OCI-LY7 (cell line): ENCODE measurements around the gene ANKRD63. TPM values are rescaled to one million over a fixed set of nuclear protein-coding genes. Genes with fewer than 3 reads are reported as not detected.

ENCODE experiments used
- Bru-seq: library from RNA; stranded (reverse); fragments of 400-500 nt; gene quantifications from one replicate; lab custom pipeline; 2021; lab: Mats Ljungman, UMichigan
- BruChase-seq, 2 experiments: library from RNA; stranded (reverse); fragments of 400-500 nt; gene quantifications; one replicate each; lab custom pipeline; 2021; lab: Mats Ljungman, UMichigan
- BruUV-seq: library from RNA; stranded (reverse); fragments of 400-500 nt; replicated peaks from 2 replicates; lab custom pipeline; 2021; lab: Mats Ljungman, UMichigan
- CTCF ChIA-PET: fragments of 300-600 bp; sonication (Branson Sonifier 250); formaldehyde crosslinking; loops from one replicate; lab custom pipeline; 2022; ENCODE audit warnings: antibody characterized with exemption; ENCODE audit not compliant: unreplicated experiment; lab: Charles Lee
- POLR2A ChIA-PET: fragments of 300-600 bp; sonication (Branson Sonifier 250); formaldehyde crosslinking; loops from one replicate; lab custom pipeline; 2022; ENCODE audit warnings: antibody characterized with exemption; lab: Charles Lee
- DNase-seq: peaks from one replicate; pipeline ENCODE4 v3.0.0-alpha.2; 2015; ENCODE audit warnings: low spot score
- H2AFZ ChIP-seq: fragments of 200-600 bp; sonication (generic), shearing (Covaris generic); 2 replicates; pipeline ENCODE4 v1.6.1; 2014; ENCODE audit warnings: mild to moderate bottlenecking, antibody characterized with exemption, low read length, moderate library complexity
- H3K27ac ChIP-seq: fragments of 200-600 bp; sonication (generic); 2 replicates; pipeline ENCODE4 v1.5.1; 2014; ENCODE audit warnings: mixed run types, low read depth, mild to moderate bottlenecking, moderate library complexity, low read length, inconsistent platforms; ENCODE audit not compliant: poor library complexity, severe bottlenecking
- H3K36me3 ChIP-seq: fragments of 200-600 bp; sonication (generic); 2 replicates; pipeline ENCODE4 v1.6.1; 2014; ENCODE audit warnings: mild to moderate bottlenecking, antibody characterized with exemption, low read length, moderate library complexity, mixed read lengths; ENCODE audit not compliant: insufficient read depth
- H3K4me1 ChIP-seq: fragments of 200-600 bp; sonication (generic); 2 replicates; pipeline ENCODE4 v1.5.1; 2014; ENCODE audit warnings: mild to moderate bottlenecking, low read length; ENCODE audit not compliant: insufficient read depth, poor library complexity, severe bottlenecking
- H3K4me2 ChIP-seq: fragments of 200-600 bp; sonication (generic); 2 replicates; pipeline ENCODE4 v1.6.1; 2014; ENCODE audit warnings: mild to moderate bottlenecking, low read length
- H3K4me3 ChIP-seq: fragments of 200-600 bp; sonication (generic); 2 replicates; pipeline ENCODE4 v1.5.1; 2014; ENCODE audit warnings: mild to moderate bottlenecking, low read depth, low read length; ENCODE audit not compliant: poor library complexity, severe bottlenecking
- H3K79me2 ChIP-seq: fragments of 200-600 bp; sonication (generic); 2 replicates; pipeline ENCODE4 v1.6.1; 2016; ENCODE audit warnings: low read depth, mild to moderate bottlenecking, low read length, moderate library complexity, mixed read lengths; ENCODE audit not compliant: insufficient read depth
- H3K9me2 ChIP-seq: fragments of 200-600 bp; sonication (generic); 2 replicates; pipeline ENCODE4 v1.6.1; 2016; ENCODE audit warnings: mild to moderate bottlenecking, low read length, mixed read lengths; ENCODE audit not compliant: insufficient read depth
- H3K9me3 ChIP-seq: fragments of 200-600 bp; sonication (generic); 2 replicates; pipeline ENCODE4 v1.6.1; 2014; ENCODE audit warnings: mild to moderate bottlenecking, mixed run types, low read length, mixed read lengths
- H4K20me1 ChIP-seq: fragments of 200-600 bp; sonication (generic); 2 replicates; pipeline ENCODE4 v1.6.1; 2014; ENCODE audit warnings: mild to moderate bottlenecking, antibody characterized with exemption, low read length, moderate library complexity, mixed read lengths; ENCODE audit not compliant: insufficient read depth
- EZH2phosphoT487 ChIP-seq: fragments of 200-600 bp; sonication (generic); IDR thresholded peaks from 2 replicates; pipeline ENCODE4 v1.6.1; 2018; ENCODE audit warnings: low read depth, borderline replicate concordance, mild to moderate bottlenecking, mixed run types, antibody characterized with exemption, low read length, moderate library complexity, mixed read lengths
- intact Hi-C: fragments of 100-400 bp; cut with micrococcal nuclease; formaldehyde crosslinking; loops from one replicate; pipeline ENCODE4 v1.10.0; 2022; ENCODE audit not compliant: unreplicated experiment
- long read RNA-seq: library from polyadenylated mRNA; stranded (forward); transcript quantifications from one replicate; pipeline ENCODE4 v2.0.0, GENCODE V29; 2022
- total RNA-seq, 2 experiments: library from RNA; depleted of rRNA in 1 of 2; stranded (reverse); fragments of >200 nt in 1 of 2; shearing (Covaris generic) in 1 of 2; gene quantifications; 2 replicates each; pipeline ENCODE4 v1.2.3, GENCODE V29; 2014 to 2022
- TF ChIP-seq, protein P1 (sequence below): fragments of 200-600 bp; sonication (generic); conservative IDR thresholded peaks from 2 replicates; pipeline ENCODE4 v1.5.1; 2014; ENCODE audit warnings: mild to moderate bottlenecking, antibody characterized with exemption, low read length, moderate library complexity, mixed read lengths

ANKRD63 gene, protein sequence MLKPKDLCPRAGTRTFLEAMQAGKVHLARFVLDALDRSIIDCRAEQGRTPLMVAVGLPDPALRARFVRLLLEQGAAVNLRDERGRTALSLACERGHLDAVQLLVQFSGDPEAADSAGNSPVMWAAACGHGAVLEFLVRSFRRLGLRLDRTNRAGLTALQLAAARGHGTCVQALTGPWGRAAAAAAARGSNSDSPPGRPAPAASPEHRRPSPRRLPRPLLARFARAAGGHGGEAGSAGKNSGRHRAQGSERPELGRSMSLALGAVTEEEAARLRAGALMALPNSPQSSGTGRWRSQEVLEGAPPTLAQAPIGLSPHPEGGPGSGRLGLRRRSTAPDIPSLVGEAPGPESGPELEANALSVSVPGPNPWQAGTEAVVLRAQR
- not detected in 2 replicates for total RNA-seq (2014; rRNA removed; shearing (Covaris generic))
- total RNA-seq (2022) = not detected in 2 replicates
- Bru-seq, nascent RNA = not detected
- not detected for BruChase-seq, experiment 1, labeled RNA remaining after a 6-hour chase
- BruChase-seq, experiment 2, labeled RNA remaining after a 2-hour chase = not detected
- long read RNA-seq = 0 reads

DNA sequence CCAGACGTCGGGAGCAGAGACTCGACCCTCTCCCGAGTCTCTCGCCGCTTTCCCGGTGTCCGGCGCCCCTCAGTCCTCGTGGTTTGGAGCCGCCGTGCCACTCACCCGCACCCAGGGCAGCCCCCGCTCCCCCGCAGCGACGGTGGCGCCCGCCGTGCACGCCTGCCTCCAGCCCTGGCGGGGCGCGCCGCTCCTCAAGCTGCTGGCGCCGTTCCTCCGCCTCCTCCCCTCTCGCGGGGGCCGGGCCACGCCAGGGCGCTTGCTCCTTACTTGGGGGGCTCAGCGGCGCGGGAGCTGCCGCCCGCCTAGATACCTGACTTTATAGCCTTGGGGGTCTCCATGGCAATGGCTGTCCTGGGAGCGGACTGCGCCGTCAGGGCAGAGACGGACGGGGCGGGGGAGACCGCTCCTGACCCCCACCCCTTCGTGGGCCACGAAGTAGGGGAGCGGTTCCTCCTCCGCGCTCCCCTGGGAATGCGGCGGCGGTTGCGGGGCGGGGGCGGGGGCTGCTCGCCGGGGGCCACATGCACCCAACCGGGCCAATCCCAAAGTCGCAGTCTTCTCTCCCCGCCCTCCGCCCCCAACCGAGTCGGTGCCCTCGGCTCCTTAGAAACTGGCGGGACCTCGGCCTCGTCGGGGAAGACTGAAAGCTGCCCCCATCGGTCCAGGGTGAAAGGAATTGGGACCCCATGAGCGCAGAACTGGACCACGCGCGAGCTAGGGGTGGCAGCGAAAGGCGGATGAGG is at the start of gene ANKRD63:
Gene ANKRD63, minus strand, starts transcription at position 196 of the 746 bp plus-strand sequence. CDS start 478 bp downstream, outside the sequence.
- BruUV-seq = no TSS peak
- peak within 1 kb of the TSS; percentile 19; the same call in 1 of the 2 replicates for H3K4me2 ChIP-seq
- CTCF ChIA-PET = no interaction called here
- no peak within 1 kb of the TSS for H2AFZ ChIP-seq
- H3K9me3 ChIP-seq = no peaks in the 10 kb centered on the region
- H3K36me3 ChIP-seq = no peaks in the 10 kb centered on the region
- no peak for TF ChIP-seq EZH2phosphoT487
- TF ChIP-seq, protein P1, sequence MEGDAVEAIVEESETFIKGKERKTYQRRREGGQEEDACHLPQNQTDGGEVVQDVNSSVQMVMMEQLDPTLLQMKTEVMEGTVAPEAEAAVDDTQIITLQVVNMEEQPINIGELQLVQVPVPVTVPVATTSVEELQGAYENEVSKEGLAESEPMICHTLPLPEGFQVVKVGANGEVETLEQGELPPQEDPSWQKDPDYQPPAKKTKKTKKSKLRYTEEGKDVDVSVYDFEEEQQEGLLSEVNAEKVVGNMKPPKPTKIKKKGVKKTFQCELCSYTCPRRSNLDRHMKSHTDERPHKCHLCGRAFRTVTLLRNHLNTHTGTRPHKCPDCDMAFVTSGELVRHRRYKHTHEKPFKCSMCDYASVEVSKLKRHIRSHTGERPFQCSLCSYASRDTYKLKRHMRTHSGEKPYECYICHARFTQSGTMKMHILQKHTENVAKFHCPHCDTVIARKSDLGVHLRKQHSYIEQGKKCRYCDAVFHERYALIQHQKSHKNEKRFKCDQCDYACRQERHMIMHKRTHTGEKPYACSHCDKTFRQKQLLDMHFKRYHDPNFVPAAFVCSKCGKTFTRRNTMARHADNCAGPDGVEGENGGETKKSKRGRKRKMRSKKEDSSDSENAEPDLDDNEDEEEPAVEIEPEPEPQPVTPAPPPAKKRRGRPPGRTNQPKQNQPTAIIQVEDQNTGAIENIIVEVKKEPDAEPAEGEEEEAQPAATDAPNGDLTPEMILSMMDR = no peak
- no peak within 1 kb of the TSS for H3K27ac ChIP-seq
- no peak within 1 kb of the TSS for H3K4me3 ChIP-seq
- H4K20me1 ChIP-seq = no peaks in the 10 kb centered on the region
- H3K79me2 ChIP-seq = no peaks in the 10 kb centered on the region
- intact Hi-C loops = no loop called here
- no peaks in the 10 kb centered on the region for H3K9me2 ChIP-seq
- peaks cover 2% of the 10 kb centered on the region for H3K4me1 ChIP-seq
- POLR2A ChIA-PET = no interaction called here
- DNase-seq = no peak

DNA sequence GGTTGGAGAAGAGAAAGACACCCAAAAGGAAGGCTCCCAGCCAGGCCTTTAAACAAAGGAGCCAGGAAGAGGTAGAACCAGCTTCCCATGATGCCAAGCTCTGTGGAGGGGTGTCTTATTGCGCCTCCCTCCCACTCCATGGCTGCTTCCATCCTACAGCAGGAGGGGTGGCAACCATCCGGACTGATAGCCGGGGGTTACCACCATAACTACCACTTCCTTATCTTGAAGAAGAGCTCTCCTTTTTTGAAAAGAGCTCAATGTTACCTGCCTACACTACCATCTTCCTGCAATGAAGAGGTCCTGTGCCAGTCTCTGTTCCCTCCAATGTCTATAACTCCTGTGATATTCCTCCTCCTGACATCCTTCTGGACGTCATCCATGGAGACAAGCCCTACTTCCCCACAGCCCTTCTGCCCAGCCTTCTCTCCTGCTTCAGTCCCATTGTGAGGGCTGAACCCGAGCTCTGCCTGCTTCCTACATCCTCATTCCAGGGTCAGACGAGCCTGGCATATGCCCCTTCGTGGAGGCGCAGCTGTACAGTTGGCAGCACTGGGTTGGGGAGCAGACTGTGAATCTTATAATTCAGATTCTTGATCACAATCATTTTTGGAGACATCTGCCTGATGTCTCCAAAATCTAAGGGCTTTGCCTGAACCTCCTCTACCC is 49.4 kb upstream of the ANKRD63 start:
- POLR2A ChIA-PET = interaction anchor here (0.5 kb wide), 1 partner anchor 22 kb away, joined by 3 read pairs; no protein-coding TSS in a partner anchor
- BruUV-seq = no TSS peak
- intact Hi-C loops = no loop called here
- CTCF ChIA-PET = no interaction called here
- Histone ChIP-seq H3K9me2 (no peaks in the 10 kb centered on the region), H3K4me1 (peaks cover 8% of the 10 kb centered on the region), H3K79me2 (no peaks in the 10 kb centered on the region), H3K27ac (no peak overlapping the region), H3K4me2 (no peak overlapping the region), H3K36me3 (no peaks in the 10 kb centered on the region), H4K20me1 (no peaks in the 10 kb centered on the region), H2AFZ (no peak overlapping the region), H3K9me3 (no peaks in the 10 kb centered on the region), H3K4me3 (no peak overlapping the region)
- DNase-seq = no peak
- TF ChIP-seq, protein P1 = no peak
- no peak for TF ChIP-seq EZH2phosphoT487
